HG02938 (cell line): Measurements from ENCODE around the gene ITK.
"Not testable (repeated sequence)": the region's sequence is repeated elsewhere in the genome, so short reads cannot be mapped to it uniquely, and the experiment has no call there.

ENCODE experiments used
- ATAC-seq: cut with Tn5 transposase; IDR thresholded peaks from one replicate; pipeline ENCODE4 v1.9.1; 2021; ENCODE audit warnings: mild to moderate bottlenecking, moderate library complexity; ENCODE audit not compliant: unreplicated experiment

ITK gene

DNA sequence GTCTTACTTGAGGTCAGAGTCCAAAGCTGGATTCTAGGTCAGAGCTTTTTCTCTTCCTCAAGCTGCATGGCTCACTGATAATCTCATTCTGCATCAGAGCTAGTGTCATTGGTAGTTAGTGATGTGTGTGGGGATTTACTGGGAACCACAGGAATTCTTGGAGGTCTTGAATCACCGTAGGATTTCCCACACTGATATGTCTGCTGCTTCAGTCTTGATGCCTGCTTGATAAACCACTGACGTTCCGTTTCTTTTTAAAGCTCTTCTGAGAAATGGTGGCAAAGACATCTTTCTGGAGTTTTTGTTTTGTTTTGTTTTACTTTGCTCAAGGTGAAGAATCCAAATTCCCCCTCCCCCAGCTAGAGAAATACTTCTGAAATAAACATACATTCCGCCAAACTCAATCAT lies 13.4 kb upstream of the ITK start:
- ATAC-seq: no peak

DNA sequence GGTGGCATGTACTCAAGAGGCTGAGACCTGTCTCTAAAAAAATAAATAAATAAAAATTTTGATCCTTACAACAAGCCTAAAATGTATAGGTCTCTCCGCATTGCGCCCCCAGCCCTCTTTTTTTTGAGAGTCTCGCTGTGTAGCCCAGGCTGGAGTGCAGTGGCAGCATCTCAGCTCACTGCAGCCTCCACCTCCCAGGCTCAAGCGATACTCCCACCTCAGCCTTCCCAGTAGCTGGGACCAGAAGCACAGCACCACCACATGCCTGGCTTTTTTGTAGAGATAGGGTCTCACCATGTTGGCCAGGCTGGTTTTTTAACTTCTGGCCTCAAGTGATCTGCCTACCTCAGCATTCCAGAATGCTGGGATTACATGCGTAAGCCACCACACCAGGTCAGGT lies 12.4 kb upstream of the ITK start:
- ATAC-seq: no peak

DNA sequence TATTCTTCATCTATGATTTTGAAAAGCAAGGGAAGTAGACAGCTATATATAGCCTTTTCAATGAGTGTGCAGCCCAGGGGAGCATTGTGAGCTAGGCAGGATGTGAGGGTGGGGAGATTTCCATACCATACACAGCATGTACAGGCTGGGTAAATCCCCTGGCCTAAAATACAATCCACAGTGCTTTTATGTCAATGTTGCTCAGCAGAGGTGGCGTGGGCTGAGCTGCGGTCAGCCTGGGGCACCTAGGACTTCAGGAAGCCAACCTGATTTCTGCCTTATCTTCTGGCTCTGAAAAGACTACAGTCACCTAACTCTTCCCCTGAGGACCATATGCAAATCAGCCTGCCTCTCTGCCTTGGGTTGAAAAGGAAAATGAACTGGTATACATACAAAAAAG lies 8.2 kb upstream of the ITK start:
- ATAC-seq: peak; percentile 98

DNA sequence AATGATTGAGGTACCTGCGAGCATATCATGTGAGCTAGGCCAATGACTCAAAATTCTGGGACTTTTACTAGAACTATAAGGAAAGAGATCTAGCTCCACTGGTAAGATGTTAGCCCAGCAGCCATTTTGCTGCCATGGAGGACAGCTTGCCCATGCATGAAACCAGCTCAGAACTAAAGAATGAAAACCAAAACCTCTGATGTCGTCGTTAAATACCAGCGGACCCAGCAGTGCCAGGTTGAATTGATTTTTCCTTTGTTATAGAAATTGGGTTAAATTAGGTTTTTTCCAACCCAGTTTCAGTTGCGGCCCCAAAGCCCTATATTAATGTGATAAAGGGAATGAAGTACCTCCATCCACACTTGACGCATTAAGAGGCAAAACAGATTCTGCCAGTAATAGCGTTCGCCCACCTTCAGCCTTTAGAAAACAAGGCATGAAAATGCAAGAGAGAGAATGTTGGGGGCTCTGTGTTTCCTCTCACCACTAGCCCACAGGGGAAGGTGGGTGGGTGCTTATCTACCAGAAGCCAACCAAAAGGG lies 5.5 kb upstream of the ITK start:
- ATAC-seq: no peak

DNA sequence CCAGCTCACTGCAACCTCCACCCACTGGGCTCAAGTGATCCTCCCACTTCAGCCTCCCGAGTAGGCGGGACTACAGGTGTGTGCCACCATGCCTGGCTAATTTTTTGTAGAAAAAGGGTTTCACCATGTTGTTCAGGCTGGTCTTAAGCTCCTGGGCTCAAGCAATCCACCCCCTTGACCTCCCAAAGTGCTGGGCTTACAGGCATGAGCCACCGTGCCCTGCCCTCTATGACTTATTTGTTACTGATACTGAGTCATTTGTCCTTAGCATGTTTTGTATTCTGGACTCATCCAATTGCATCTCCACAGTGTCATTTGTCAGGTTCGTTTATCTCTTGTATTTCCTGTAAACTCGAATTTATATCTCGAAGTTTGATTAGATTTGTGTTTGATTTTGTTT lies 2.7 kb upstream of the ITK start:
- no peak for ATAC-seq

DNA sequence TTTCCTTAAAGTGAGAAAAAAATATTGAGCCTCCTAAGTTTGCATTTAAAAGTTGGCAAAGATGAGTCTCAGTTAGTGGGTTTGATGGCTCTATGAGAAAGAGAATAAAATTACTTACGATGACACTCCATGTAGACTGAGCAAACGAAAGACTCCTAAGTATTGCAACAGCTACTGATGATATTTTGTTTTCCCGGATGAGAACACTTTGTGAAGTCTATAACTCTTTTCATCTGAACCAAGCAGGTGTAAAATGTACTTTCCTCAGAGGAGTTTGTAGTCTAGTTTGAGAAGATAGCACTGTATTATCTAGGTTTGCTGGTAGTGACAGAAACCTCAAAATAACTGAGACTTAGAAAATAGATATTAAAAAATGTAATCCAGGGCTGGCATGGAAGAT lies 1.7 kb upstream of the ITK start:
- no peak for ATAC-seq

DNA sequence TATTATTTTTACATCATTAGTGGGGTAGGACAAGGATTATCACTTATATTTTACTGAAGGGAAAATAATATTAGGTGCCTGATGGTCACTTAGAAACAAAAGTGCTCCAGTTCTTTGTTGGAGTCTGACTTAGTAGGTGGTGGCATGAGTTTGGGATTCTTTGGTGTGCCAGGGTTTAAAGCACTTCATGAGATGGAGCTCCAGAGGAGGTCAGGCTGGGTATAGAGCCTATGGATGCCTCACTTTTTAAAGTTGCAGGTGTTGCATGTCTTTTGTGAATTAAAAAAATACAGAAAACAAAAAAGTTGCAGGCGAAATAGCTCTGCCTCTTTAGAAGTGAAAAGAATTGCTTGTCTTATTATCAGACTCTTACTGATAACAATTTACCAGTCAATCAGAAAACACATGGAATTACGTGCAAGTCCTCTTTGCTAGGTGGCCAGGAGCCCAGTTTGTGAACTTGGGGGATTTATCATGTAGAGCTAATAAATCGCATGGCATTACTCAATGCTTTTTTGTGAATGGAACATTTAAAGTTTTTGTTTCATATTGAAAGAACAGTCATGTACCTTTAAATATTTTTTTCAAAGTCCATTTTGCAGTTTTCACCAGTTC lies 1.6 kb downstream of the ITK start:
- no peak for ATAC-seq

DNA sequence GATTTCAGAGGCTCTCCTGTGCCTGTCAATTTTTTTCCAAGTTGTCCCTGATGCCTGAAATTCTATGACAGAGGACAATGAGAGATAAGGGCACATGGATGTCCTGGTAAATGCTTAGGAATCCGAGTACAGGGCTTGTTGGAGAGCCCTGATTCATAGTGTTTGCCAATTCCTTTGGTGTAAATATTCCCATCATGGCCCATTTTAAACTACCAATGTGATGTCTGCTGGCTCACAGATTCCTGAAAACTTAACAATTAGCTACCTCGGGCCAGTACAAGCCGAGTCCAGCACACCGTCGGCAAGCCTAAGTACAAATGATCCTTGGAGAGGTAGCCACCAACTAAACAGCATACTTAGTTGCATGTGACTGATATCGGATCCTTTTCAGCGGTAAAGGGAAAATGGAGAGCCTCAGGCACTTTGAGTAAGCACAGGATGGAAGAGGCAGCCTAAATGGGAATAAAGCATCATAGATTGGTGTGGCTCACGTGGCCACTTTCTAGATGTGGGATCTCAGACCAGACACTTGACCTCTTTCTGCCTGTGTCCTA lies 3.6 kb downstream of the ITK start:
- ATAC-seq: no peak

DNA sequence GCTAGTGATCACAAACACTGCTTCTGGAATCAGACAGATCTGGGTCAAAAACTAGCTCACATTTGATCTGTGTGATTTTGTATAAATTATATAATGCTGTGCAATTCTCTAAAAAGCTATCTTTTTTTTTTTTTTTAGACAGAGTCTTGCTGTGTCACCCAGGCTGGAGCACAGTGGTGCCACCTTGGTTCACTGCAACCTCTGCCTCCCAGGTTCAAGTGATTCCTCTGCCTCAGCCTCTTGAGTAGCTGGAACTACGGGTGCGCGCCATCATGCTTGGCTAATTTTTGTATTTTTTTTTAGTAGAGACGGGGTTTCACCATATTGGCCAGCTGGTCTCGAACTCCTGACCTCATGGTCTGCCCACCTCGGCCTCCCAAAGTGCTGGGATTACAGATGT lies 4.5 kb downstream of the ITK start:
- not testable (repeated sequence) for ATAC-seq

DNA sequence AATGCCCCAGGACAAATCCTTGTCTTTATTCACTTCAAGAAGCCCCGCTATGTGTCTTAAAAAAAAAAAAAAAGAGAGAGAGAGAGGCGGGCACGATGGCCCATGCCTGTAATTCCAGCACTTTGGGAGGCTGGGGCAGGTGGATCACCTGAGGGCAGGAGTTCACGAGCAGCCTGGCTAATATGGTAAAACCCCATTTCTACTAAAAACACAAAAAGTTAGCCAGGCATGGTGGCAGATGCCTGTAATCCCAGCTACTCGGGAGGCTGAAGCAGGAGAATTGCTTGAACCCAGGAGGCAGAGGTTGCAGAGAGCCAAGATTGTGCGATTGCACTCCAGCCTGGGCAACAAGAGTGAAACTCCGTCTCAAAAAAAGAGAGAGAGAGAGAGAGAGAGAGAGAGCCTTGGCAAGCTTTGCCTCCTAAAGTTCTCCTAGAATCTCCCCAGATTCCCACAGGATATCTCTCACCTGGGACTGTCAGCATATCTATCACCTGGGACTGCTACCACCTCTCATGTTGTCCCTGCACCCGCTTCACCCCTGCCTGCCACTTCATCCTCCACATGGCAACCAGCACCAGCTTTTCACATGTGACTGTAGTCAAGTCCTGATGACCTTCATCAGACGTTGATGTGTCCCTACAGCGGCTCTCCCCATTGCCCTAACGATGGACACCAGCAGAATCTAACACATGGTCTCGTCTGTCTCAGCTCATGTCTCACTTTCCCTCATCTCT lies 5.8 kb downstream of the ITK start:
- ATAC-seq: no peak

DNA sequence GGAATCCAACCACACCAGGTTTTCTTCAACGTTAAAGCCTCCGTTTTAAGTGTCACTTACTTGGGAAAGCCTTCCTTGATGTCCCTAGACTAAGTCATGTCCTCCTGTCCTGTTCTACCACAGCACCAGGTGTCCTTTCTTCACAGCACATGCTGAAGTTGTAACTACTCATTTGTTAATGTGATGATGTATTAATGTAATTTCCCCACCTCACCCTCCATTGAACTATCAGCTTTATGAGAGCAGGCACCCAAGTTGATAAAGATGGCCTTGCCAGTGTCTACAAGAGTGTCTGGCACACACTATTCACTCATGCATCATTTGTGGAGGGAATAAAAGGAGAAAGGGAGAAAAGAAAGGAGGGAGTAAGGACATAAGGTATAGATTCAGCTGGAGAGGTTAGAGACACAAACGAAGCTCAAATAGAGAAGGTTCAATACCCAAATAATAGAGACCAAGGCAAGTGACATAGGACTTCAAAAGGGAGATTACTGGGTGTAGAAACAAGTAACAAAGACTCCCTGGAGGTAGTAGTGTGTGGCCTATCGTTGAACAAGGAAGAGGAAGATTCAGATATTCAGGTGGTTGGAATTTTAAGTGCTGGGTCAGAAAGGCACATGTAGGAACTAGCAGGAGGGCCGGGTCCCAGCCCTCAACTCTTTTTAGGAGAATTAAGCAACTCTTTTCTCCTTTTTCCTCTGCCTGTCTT lies 6.6 kb downstream of the ITK start:
- no peak for ATAC-seq

DNA sequence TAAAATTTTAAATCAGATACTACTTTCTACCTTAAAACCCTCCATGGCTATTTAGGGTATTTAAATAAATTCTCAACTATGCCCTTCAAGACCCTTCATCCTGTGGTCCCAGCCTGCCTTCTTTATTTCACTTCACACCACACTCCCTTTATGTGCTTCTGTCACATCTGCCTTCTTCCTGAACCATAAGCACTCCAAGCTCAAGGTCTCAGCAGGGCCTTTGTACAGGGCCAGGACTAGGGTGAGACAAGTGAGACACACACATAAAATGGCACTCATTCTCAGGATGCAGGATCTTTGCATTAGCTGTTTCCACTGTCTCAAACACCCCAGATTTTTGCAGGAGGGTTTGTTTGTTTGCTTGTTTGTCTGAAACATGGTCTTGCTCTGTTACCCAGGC lies 7.6 kb downstream of the ITK start:
- no peak for ATAC-seq

DNA sequence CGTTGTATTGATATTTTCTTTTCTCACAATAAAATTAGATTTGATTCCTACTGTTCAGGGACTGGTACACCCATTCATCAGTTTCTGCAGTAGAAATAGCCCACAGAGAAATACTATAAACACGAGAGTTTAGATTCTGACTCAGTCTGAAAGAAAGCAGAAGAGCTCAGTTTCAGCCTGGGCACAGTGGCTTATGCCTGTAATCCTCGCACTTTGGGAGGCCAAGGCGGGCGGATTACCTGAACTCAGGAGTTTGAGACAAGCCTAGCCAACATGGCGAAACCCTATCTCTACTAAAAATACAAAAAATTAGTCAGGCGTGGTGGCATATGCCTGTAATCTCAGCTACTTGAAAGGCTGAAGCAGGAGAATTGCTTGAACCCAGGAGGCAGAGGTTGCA lies 8.6 kb downstream of the ITK start:
- ATAC-seq: peak; percentile 65

DNA sequence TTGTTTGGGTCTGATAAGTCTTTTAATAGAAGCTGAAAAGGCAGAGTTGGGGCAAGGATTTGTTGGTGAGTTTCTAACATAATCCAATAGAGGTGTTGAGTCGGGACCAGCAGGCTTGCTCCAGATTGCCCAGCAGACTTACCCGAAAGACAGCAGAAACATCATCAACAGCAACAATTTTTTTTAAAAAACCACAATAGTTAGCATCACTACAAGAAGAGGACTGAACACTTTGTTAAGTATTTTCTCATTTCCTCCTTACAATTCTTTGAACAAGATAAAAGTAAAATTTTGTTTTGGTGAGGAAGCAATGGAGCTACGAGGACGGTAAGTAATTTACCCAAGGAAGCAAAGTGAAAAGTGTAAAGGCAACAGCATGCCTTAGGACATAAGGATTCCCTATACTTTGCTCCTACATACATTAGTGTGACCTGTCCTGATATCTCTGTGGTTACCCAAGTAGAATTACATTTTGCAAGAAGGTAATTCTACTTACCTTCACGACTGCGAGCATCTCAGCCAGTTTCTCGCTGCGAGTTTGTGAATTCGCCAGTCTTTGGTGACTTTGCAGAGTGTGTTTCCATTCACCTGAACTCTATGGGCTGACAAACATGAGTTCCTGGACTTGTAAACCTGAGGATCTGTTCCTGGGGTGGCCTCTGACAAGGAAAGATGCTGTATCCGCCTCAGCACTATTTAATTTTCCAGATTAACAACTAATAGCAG lies 13.2 kb downstream of the ITK start:
- no peak for ATAC-seq

DNA sequence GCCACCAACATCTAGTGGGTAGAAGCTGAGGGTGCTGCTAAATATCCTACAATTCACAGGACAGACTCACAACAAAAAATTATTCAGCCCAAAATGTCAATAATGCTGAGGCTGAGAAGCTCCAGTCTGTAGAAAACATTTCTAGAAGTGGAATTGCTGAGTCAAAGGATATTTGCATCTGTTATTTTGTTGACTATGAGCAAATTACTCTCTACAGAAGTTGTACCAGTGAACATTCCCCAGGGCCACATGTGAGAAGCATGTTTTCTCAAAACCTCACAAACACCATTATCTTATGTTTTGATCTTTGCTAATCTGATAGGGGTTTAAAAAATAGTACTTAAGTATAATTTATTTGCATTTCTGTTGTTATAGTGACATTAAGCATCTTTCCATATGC lies 15.4 kb downstream of the ITK start:
- no peak for ATAC-seq

DNA sequence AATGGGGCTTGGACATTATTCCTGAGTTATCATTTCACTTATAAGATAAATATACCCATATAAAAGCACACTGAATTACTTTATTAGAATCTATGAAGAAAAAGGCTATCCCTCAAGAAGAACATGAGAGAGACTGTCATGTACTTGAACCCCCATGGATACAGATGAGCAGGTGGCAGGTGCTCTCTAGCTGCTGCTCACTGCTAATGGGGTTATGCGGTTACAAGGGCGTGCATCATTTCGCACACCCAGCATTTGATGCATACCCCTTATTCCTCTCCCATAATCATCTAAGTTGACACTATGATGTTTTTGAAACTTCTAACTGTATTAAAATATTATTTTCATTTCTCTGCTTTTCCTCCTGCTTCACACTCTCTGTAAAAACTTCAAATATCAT lies 16.4 kb downstream of the ITK start:
- no peak for ATAC-seq

DNA sequence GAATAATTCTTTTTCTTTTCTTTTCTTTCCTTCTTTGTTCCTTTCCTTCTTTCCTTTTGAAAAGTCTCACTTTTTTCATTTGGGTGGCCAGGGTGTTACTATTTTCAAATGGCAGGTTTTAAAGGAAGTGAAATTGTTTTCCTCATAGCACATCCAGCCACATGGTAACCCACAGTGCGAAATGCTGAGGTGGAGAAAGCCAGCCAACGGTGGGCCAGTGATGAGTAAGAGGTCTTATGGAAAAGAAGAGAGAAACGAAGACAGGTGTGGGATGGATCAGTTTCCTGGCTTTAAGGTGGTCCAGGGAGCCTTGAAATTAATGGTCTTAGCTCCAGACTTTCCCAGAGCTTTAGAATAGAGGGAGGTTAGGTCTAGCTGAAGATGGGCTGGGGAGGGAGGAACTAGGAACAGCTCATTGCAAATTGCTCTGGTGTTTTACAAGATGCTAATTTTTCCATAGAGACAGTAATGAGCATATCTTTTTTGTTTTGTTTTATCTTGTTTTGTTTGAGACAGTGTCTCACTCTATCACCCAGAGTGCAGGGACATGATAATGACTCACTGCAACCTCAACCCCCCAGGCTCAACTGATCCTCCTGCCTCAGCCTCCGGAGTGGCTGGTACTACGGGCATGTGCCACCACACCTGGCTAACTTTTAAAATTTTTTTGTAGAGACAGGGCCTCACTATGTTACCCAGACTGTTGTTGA lies 17.8 kb downstream of the ITK start:
- no peak for ATAC-seq

DNA sequence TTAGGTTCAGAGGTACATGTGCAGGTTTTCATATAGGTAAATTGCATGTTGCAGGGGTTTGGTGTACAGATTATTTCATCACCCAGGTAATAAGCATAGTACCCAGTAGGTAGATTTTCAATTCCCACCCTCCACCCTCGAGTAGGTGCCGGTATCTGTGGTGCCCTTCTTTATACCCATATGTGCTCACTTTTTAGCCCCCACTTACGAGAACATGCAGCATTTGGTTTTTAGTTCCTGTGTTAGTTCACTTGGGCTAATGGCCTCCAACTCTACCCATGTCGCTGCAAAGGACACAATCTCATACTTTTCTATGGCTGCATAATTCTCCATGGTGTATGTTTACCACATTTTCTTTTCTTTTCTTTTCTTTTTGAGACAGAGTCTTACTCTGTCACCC lies 21.2 kb downstream of the ITK start:
- no peak for ATAC-seq

DNA sequence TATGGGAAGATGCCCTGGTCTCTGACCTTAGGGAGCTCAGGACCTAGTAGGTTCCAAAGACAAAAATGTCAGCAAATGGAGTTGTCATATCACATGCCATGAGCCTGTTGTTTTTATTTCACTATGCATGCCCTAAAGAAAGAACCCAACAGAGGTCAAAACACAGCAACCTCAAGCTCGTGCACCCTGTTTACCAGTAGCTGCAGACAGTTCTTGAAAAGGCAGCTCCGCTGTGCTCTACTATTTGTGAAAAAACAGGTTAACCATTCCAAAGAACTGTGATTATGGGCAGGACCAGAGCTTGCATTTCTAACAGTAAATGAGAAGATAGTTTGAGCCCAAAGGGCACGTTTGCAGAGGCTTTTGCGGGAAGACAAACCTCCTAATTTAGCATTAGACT lies 22.8 kb downstream of the ITK start:
- no peak for ATAC-seq

DNA sequence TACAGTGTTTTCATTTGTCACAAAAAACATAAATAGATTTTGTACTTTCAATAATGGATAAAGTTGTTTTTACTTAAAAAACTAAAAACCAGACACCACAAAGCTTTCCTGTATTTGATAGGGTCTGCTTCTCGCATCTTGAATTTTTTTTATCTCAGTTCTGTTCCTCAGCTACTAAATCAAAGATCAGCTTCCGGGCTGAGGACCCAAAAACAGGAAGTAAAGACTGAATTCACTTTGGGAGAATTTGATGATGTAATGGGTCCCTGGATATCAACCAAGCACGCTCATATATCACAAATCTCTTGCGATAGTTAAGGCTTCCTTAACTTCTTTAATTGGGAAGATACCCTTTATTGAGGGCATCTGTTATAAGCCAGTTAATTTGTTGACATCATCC lies 24.1 kb downstream of the ITK start:
- no peak for ATAC-seq
